H9 (cell line): ENCODE data around the gene OMA1. TPM values are rescaled to one million over a fixed set of nuclear protein-coding genes. Genes with fewer than 3 reads are reported as not detected.
"Not testable (repeated sequence)": the region's sequence is repeated elsewhere in the genome, so short reads cannot be mapped to it uniquely, and the experiment has no call there.

Experiments
- DNase-seq: peaks from one replicate; pipeline ENCODE4 v3.0.0-alpha.2; 2017
- H2AFZ ChIP-seq: one replicate; pipeline ENCODE4 v1.6.1; 2013; ENCODE audit warnings: mild to moderate bottlenecking, low read length, control low read depth, moderate library complexity
- H2AK5ac ChIP-seq: 2 replicates; pipeline ENCODE4 v1.6.1; 2013; ENCODE audit warnings: low read length, control low read depth, mixed read lengths; ENCODE audit not compliant: insufficient read length
- H2BK120ac ChIP-seq: one replicate; pipeline ENCODE4 v1.6.1; 2013; ENCODE audit warnings: low read depth, mild to moderate bottlenecking, low read length, control low read depth, inconsistent platforms; ENCODE audit not compliant: poor library complexity, severe bottlenecking
- H2BK12ac ChIP-seq: 2 replicates; pipeline ENCODE4 v1.6.1; 2013; ENCODE audit warnings: low read length, control low read depth, mixed read lengths, low read depth; ENCODE audit not compliant: insufficient read length
- H2BK15ac ChIP-seq: 2 replicates; pipeline ENCODE4 v1.6.1; 2013; ENCODE audit warnings: low read depth, low read length, control low read depth
- H2BK20ac ChIP-seq: one replicate; pipeline ENCODE4 v1.6.1; 2013; ENCODE audit warnings: low read depth, mild to moderate bottlenecking, low read length, control low read depth, inconsistent platforms; ENCODE audit not compliant: poor library complexity, severe bottlenecking
- H2BK5ac ChIP-seq: 2 replicates; pipeline ENCODE4 v1.6.1; 2013; ENCODE audit warnings: low read length, control low read depth, mixed read lengths; ENCODE audit not compliant: insufficient read length
- H3K14ac ChIP-seq: 2 replicates; pipeline ENCODE4 v1.6.1; 2013; ENCODE audit warnings: low read length, control low read depth; ENCODE audit not compliant: insufficient read depth
- H3K18ac ChIP-seq: 2 replicates; pipeline ENCODE4 v1.6.1; 2013; ENCODE audit warnings: low read depth, mild to moderate bottlenecking, mixed read lengths, low read length, control low read depth; ENCODE audit not compliant: insufficient read length
- H3K23ac ChIP-seq: 2 replicates; pipeline ENCODE4 v1.6.1; 2013; ENCODE audit warnings: low read length, control low read depth, mixed read lengths, low read depth; ENCODE audit not compliant: insufficient read length
- H3K23me2 ChIP-seq: 2 replicates; pipeline ENCODE4 v1.6.1; 2013; ENCODE audit warnings: low read depth, mild to moderate bottlenecking, mixed read lengths, low read length, control low read depth; ENCODE audit not compliant: insufficient read length, poor library complexity, severe bottlenecking
- H3K27ac ChIP-seq: 2 replicates; pipeline ENCODE4 v1.5.1; 2013; ENCODE audit warnings: low read length, control low read depth, mixed read lengths, low read depth; ENCODE audit not compliant: insufficient read length
- H3K27me3 ChIP-seq: 2 replicates; pipeline ENCODE4 v1.6.1; 2013; ENCODE audit warnings: low read length, control low read depth, inconsistent platforms; ENCODE audit not compliant: insufficient read depth
- H3K4ac ChIP-seq: 2 replicates; pipeline ENCODE4 v1.6.1; 2013; ENCODE audit warnings: low read depth, mild to moderate bottlenecking, control low read depth, inconsistent platforms, low read length, moderate library complexity
- H3K4me1 ChIP-seq: 2 replicates; pipeline ENCODE4 v1.6.1; 2013; ENCODE audit warnings: low read length, control low read depth, inconsistent platforms; ENCODE audit not compliant: insufficient read depth
- H3K4me2 ChIP-seq: 2 replicates; pipeline ENCODE4 v1.6.1; 2013; ENCODE audit warnings: low read length, control low read depth, mixed read lengths; ENCODE audit not compliant: insufficient read length, insufficient read depth
- H3K56ac ChIP-seq: 2 replicates; pipeline ENCODE4 v1.6.1; 2013; ENCODE audit warnings: low read depth, mild to moderate bottlenecking, mixed read lengths, low read length, control low read depth; ENCODE audit not compliant: insufficient read length
- H3K79me1 ChIP-seq: 2 replicates; pipeline ENCODE4 v1.6.1; 2013; ENCODE audit warnings: low read depth, mild to moderate bottlenecking, moderate library complexity, low read length, control low read depth, inconsistent platforms; ENCODE audit not compliant: insufficient read depth, poor library complexity, severe bottlenecking
- H3K79me2 ChIP-seq: 2 replicates; pipeline ENCODE4 v1.6.1; 2013; ENCODE audit warnings: low read length, control low read depth, inconsistent platforms; ENCODE audit not compliant: insufficient read depth
- H3K9ac ChIP-seq: 2 replicates; pipeline ENCODE4 v1.6.1; 2013; ENCODE audit warnings: low read length, control low read depth, mixed read lengths; ENCODE audit not compliant: insufficient read length; ENCODE audit errors: extremely low read depth
- H3K9me3 ChIP-seq: one replicate; pipeline ENCODE4 v1.6.1; 2013; ENCODE audit warnings: low read depth, low read length, inconsistent platforms; ENCODE audit not compliant: control insufficient read depth
- H3T11ph ChIP-seq: one replicate; pipeline ENCODE4 v1.6.1; 2013; ENCODE audit warnings: mild to moderate bottlenecking, low read length, control low read depth, inconsistent platforms
- H4K20me1 ChIP-seq: one replicate; pipeline ENCODE4 v1.6.1; 2013; ENCODE audit not compliant: control insufficient read depth, insufficient read length, insufficient read depth
- H4K5ac ChIP-seq: 2 replicates; pipeline ENCODE4 v1.6.1; 2013; ENCODE audit warnings: low read depth, mild to moderate bottlenecking, mixed read lengths, low read length, control low read depth; ENCODE audit not compliant: insufficient read length
- H4K8ac ChIP-seq: replicated peaks from 2 replicates; pipeline ENCODE4 v1.6.1; 2013; ENCODE audit warnings: low read length, control low read depth, mixed read lengths, low read depth; ENCODE audit not compliant: insufficient read length
- H4K91ac ChIP-seq: 2 replicates; pipeline ENCODE4 v1.6.1; 2013; ENCODE audit warnings: low read depth, mild to moderate bottlenecking, moderate library complexity, mixed read lengths, low read length, control low read depth; ENCODE audit not compliant: insufficient read length
- H3K27ac Mint-ChIP-seq, 3 experiments: 2 replicates in 2 of 3; 3 replicates in 1 of 3; pipeline ENCODE4 v1.8.0; 2020 to 2021; ENCODE audit warnings: mixed read lengths in 3 of 3, mild to moderate bottlenecking in 1 of 3, moderate library complexity in 1 of 3
- H3K27me3 Mint-ChIP-seq: 2 replicates; pipeline ENCODE4 v1.8.0; 2021; ENCODE audit warnings: low read depth, mild to moderate bottlenecking, moderate library complexity, mixed read lengths
- H3K36me3 Mint-ChIP-seq, 3 experiments: 2 replicates in 2 of 3; 3 replicates in 1 of 3; pipeline ENCODE4 v1.8.0; 2020 to 2021; ENCODE audit warnings: low read depth in 3 of 3, mixed read lengths in 3 of 3; ENCODE audit not compliant: insufficient read depth in 1 of 3
- H3K4me1 Mint-ChIP-seq, 2 experiments: 2 replicates each; pipeline ENCODE4 v1.8.0; 2020; ENCODE audit warnings: mixed read lengths in 2 of 2
- H3K4me3 Mint-ChIP-seq, 2 experiments: 2 replicates in 1 of 2; 3 replicates in 1 of 2; pipeline ENCODE4 v1.8.0; 2020 to 2021; ENCODE audit warnings: mild to moderate bottlenecking in 2 of 2, mixed read lengths in 2 of 2, moderate library complexity in 1 of 2
- H3K9me3 Mint-ChIP-seq, 2 experiments: 2 replicates in 1 of 2; 3 replicates in 1 of 2; pipeline ENCODE4 v1.8.0; 2020; ENCODE audit warnings: mild to moderate bottlenecking in 2 of 2, mixed read lengths in 2 of 2, moderate library complexity in 1 of 2
- WGBS: extraction: QIAGEN DNeasy Blood & Tissue Kit; methylation state at CpG from one replicate; pipeline ENCODE4 v1.1.7; 2013; ENCODE audit warnings: missing lambda C conversion rate, low lambda C conversion rate, mixed read lengths; ENCODE audit not compliant: insufficient read length; ENCODE audit errors: extremely low coverage; 5-methylcytosine and 5-hydroxymethylcytosine counted together
- total RNA-seq: library from RNA; stranded (reverse); gene quantifications from 2 replicates; pipeline ENCODE4 v1.2.1, GENCODE V29; 2021
- TF ChIP-seq, protein P1 (sequence below): fragments of 200-600 bp; sonication (generic); conservative IDR thresholded peaks from 3 replicates; pipeline ENCODE4 v1.8.0; 2021; ENCODE audit warnings: antibody characterized with exemption, mild to moderate bottlenecking

OMA1 gene
- total RNA-seq, 1 experiment from 2014 or later, result 12.9 TPM

DNA sequence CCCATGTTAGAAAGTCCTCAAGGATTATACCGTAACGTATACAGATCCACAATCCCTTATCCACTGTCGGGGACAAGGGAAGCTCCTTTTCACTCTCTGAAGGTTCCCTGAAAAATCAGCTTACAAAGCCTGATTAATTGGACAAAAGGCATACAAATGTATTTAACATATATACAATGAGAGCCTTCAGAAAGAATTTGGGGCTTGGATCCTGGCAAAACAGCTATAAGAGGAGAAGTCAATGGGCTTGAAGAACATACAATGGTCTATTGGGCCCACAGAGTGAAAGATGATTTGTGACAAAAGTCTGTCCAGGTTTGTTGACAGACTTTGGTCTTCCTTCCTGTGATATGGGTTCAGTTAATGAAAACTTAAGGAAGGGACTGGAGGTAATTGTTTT is 19.8 kb upstream of the OMA1 start:
- Histone ChIP-seq H3K14ac (no peak overlapping the region), H2BK20ac (no peak overlapping the region), H2AFZ (no peak overlapping the region), H3K56ac (no peak overlapping the region), H3K23ac (no peak overlapping the region), H2BK15ac (no peak overlapping the region), H4K20me1 (no peaks in the 10 kb centered on the region), H2AK5ac (no peak overlapping the region), H4K91ac (no peak overlapping the region), H2BK12ac (no peak overlapping the region), H2BK120ac (no peak overlapping the region), H3K18ac (no peak overlapping the region), H3K4ac (no peak overlapping the region), H2BK5ac (no peak overlapping the region), H3K4me1 (peaks cover 3% of the 10 kb centered on the region; the same call in 1 of the 2 replicates), H3K4me2 (no peak overlapping the region), H3K9ac (no peak overlapping the region), H3T11ph (no peak overlapping the region), H3K27me3 (no peaks in the 10 kb centered on the region), H3K23me2 (no peaks in the 10 kb centered on the region), H3K9me3 (no peaks in the 10 kb centered on the region), H3K79me2 (no peaks in the 10 kb centered on the region), H3K79me1 (no peaks in the 10 kb centered on the region), H3K27ac (no peak overlapping the region), H4K5ac (no peak overlapping the region), H4K8ac (no peak overlapping the region)
- peak overlapping the region in 1 of 3 experiments; percentile 76; a peak in 2 of 7 replicates for H3K27ac Mint-ChIP-seq
- TF ChIP-seq, protein P1, sequence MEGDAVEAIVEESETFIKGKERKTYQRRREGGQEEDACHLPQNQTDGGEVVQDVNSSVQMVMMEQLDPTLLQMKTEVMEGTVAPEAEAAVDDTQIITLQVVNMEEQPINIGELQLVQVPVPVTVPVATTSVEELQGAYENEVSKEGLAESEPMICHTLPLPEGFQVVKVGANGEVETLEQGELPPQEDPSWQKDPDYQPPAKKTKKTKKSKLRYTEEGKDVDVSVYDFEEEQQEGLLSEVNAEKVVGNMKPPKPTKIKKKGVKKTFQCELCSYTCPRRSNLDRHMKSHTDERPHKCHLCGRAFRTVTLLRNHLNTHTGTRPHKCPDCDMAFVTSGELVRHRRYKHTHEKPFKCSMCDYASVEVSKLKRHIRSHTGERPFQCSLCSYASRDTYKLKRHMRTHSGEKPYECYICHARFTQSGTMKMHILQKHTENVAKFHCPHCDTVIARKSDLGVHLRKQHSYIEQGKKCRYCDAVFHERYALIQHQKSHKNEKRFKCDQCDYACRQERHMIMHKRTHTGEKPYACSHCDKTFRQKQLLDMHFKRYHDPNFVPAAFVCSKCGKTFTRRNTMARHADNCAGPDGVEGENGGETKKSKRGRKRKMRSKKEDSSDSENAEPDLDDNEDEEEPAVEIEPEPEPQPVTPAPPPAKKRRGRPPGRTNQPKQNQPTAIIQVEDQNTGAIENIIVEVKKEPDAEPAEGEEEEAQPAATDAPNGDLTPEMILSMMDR, result no peak
- H3K4me3 Mint-ChIP-seq, result no peak overlapping the region
- peaks cover 33 to 34% of the 10 kb centered on the region in 2 experiments for H3K4me1 Mint-ChIP-seq
- DNase-seq, result no peak
- WGBS, result no CpG with 5 or more reads among the region's 3 CpGs
- no peaks in the 10 kb centered on the region for H3K36me3 Mint-ChIP-seq
- H3K27me3 Mint-ChIP-seq, result no peaks in the 10 kb centered on the region
- H3K9me3 Mint-ChIP-seq, result no peaks in the 10 kb centered on the region; a peak in 1 of 5 replicates

DNA sequence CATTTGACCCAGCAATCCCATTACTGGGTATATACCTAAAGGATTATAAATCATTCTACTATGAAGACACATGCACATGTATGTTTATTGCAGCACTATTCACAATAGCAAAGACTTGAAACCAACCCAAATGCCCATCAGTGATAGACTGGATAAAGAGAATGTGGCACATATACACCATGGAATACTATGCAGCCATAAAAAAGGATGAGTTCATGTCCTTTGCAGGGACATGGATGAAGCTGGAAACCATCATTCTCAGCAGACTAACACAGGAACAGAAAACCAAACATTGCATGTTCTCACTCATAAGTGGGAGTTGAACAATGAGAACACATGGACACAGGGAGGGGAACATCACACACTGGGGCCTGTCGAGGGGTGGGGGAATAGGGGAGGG is 17.2 kb upstream of the OMA1 start:
- not testable (repeated sequence) for H3K9ac ChIP-seq, H4K5ac ChIP-seq, H3K9me3 Mint-ChIP-seq, H3K4me2 ChIP-seq, H3K36me3 Mint-ChIP-seq, H3K4ac ChIP-seq, H3K56ac ChIP-seq, H3K27ac Mint-ChIP-seq, H2BK15ac ChIP-seq, DNase-seq, H3K4me1 ChIP-seq, H2BK12ac ChIP-seq, H3K18ac ChIP-seq, H3K23me2 ChIP-seq, H2BK120ac ChIP-seq, H2AK5ac ChIP-seq, H3T11ph ChIP-seq, H3K27ac ChIP-seq, H3K14ac ChIP-seq, H4K8ac ChIP-seq, H4K91ac ChIP-seq, H3K4me3 Mint-ChIP-seq, H3K27me3 ChIP-seq, H3K27me3 Mint-ChIP-seq, H3K9me3 ChIP-seq, H2BK20ac ChIP-seq, H2AFZ ChIP-seq, H3K79me2 ChIP-seq, H2BK5ac ChIP-seq, H3K79me1 ChIP-seq, H3K23ac ChIP-seq, H4K20me1 ChIP-seq
- H3K4me1 Mint-ChIP-seq, result peaks cover 26 to 28% of the 10 kb centered on the region in 2 experiments
- no CpG with 5 or more reads among the region's 1 CpG for WGBS
